ENCODE measurements around the gene ZFAND6. TPM values are rescaled to one million over a fixed set of nuclear protein-coding genes. Genes with fewer than 3 reads are reported as not detected.

ZFAND6 gene
- total RNA-seq, 2 donors from 2014 or later, result 21.8 to 39.7 TPM

- Histone ChIP-seq H3K27me3 (no peaks in the 10 kb centered on the region), H3K4me1 (no peaks in the 10 kb centered on the region), H3K9me3 (no peaks in the 10 kb centered on the region), H3K36me3 (replicated peaks in 1 of 2; ENCODE audit: insufficient read depth in 1 of 2, low read depth in 2 of 2) (no peaks in the 10 kb centered on the region), H3K27ac (no peak overlapping the region), H3K4me3 (no peak overlapping the region)
- ATAC-seq (no peak), DNase-seq (no peak)
- TF ChIP-seq POLR2A (IDR thresholded peaks at IDR 0.05), result no peak
- TF ChIP-seq, protein P1, sequence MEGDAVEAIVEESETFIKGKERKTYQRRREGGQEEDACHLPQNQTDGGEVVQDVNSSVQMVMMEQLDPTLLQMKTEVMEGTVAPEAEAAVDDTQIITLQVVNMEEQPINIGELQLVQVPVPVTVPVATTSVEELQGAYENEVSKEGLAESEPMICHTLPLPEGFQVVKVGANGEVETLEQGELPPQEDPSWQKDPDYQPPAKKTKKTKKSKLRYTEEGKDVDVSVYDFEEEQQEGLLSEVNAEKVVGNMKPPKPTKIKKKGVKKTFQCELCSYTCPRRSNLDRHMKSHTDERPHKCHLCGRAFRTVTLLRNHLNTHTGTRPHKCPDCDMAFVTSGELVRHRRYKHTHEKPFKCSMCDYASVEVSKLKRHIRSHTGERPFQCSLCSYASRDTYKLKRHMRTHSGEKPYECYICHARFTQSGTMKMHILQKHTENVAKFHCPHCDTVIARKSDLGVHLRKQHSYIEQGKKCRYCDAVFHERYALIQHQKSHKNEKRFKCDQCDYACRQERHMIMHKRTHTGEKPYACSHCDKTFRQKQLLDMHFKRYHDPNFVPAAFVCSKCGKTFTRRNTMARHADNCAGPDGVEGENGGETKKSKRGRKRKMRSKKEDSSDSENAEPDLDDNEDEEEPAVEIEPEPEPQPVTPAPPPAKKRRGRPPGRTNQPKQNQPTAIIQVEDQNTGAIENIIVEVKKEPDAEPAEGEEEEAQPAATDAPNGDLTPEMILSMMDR (IDR thresholded peaks at IDR 0.05), result no peak
- intact Hi-C loops (cut with DNase I), result loop anchor here (10.0 kb wide), 1 partner anchor 792 kb away; no protein-coding TSS in a partner anchor
- 82 to 97% methylated on average over 2 of the region's 2 CpGs for WGBS, 2 donors
Measured at GRCh38 chr15:80177156-80177555, 117.7 kb downstream of the ZFAND6 start.

GRCh38 chr15:80179025-80179759, 119.7 kb downstream of the ZFAND6 start:
- no peaks in the 10 kb centered on the region for H3K4me1 ChIP-seq
- no peaks in the 10 kb centered on the region for H3K36me3 ChIP-seq (replicated peaks in 1 of 2; ENCODE audit: insufficient read depth in 1 of 2, low read depth in 2 of 2)
- H3K27ac ChIP-seq, result no peak overlapping the region
- H3K9me3 ChIP-seq, result no peaks in the 10 kb centered on the region
- intact Hi-C loops (cut with DNase I), result loop anchor here (10.0 kb wide), 1 partner anchor 794 kb away; no protein-coding TSS in a partner anchor
- no peak overlapping the region for H3K4me3 ChIP-seq
- WGBS, 2 donors, result 84 to 91% methylated on average over 15 to 17 of the region's 17 CpGs
- ATAC-seq, result no peak
- no peaks in the 10 kb centered on the region for H3K27me3 ChIP-seq
- DNase-seq, result no peak
- TF ChIP-seq POLR2A (IDR thresholded peaks at IDR 0.05), result no peak
- TF ChIP-seq, protein P1 (IDR thresholded peaks at IDR 0.05), result no peak

DNA sequence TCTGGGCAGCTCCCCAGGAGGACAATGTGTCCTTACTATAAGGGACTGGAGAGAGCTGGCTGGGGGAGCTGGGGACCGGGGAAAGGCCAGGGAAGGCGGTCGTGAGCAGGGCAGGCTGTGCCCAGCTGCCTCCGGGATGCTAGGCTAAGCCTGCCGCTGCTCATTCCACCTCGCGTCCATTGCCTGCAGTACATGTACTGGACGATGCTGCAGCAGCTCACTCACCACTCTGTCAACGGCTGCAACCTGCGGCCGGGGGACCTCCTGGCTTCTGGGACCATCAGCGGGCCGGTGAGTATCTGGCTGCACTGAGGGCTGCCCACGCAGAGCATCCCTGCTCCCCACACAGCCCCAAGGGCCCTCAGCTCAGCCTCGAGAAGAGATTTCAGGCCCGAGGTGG, 120.5 kb downstream of the ZFAND6 start:
- H3K27ac ChIP-seq, result no peak overlapping the region
- DNase-seq (no peak), ATAC-seq (no peak)
- H3K9me3 ChIP-seq, result no peaks in the 10 kb centered on the region
- TF ChIP-seq POLR2A (IDR thresholded peaks at IDR 0.05), result no peak
- TF ChIP-seq, protein P1 (IDR thresholded peaks at IDR 0.05), result no peak
- no peaks in the 10 kb centered on the region for H3K36me3 ChIP-seq (replicated peaks in 1 of 2; ENCODE audit: insufficient read depth in 1 of 2, low read depth in 2 of 2)
- WGBS, 2 donors, result 80 to 84% methylated on average over 4 to 16 of the region's 16 CpGs
- no peak overlapping the region for H3K4me3 ChIP-seq
- no peaks in the 10 kb centered on the region for H3K4me1 ChIP-seq
- intact Hi-C loops (cut with DNase I), result loop anchor here (10.0 kb wide), 1 partner anchor 795 kb away; no protein-coding TSS in a partner anchor
- H3K27me3 ChIP-seq, result no peaks in the 10 kb centered on the region

DNA sequence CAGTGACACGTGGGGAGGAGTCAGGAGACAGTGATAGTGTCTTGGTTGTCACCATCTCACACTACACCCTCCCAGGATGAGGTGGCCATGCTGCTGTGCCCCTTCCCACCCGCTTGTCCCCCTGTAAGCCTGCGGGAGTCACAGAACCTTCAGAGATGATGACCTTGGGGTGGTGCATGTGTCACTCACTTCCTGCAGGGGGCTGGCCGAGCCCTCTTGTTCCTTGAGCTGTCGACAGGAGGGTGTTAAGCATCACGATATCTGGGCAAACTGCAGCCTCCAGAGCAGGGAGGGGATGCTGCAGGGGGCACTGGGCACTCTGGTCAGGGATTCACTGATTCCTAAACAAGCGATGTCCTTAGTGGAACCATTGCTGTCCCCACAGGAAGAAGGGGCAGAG, 121.0 kb downstream of the ZFAND6 start:
- intact Hi-C loops (cut with DNase I), result no loop called here
- Histone ChIP-seq H3K4me3 (no peak overlapping the region), H3K4me1 (no peaks in the 10 kb centered on the region), H3K9me3 (no peaks in the 10 kb centered on the region), H3K27me3 (no peaks in the 10 kb centered on the region), H3K36me3 (replicated peaks in 1 of 2; ENCODE audit: insufficient read depth in 1 of 2, low read depth in 2 of 2) (no peaks in the 10 kb centered on the region), H3K27ac (no peak overlapping the region)
- ATAC-seq (no peak), DNase-seq (no peak)
- TF ChIP-seq, protein P1 (IDR thresholded peaks at IDR 0.05), result no peak
- no peak for TF ChIP-seq POLR2A (IDR thresholded peaks at IDR 0.05)
- 84 to 100% methylated on average over 1 to 7 of the region's 7 CpGs for WGBS, 2 donors

GRCh38 chr15:80180986-80181385, 121.5 kb downstream of the ZFAND6 start:
- Histone ChIP-seq H3K36me3 (replicated peaks in 1 of 2; ENCODE audit: insufficient read depth in 1 of 2, low read depth in 2 of 2) (no peaks in the 10 kb centered on the region), H3K9me3 (no peaks in the 10 kb centered on the region), H3K4me1 (no peaks in the 10 kb centered on the region), H3K27me3 (no peaks in the 10 kb centered on the region), H3K27ac (no peak overlapping the region), H3K4me3 (no peak overlapping the region)
- no peak for ATAC-seq
- intact Hi-C loops (cut with DNase I), result no loop called here
- TF ChIP-seq, protein P1 (IDR thresholded peaks at IDR 0.05), result no peak
- no peak for TF ChIP-seq POLR2A (IDR thresholded peaks at IDR 0.05)
- WGBS, 2 donors, result 91 to 93% methylated on average over 4 to 10 of the region's 10 CpGs
- DNase-seq, result no peak
